Panc1 (cell line): ENCODE results near the gene RBM47.

Source experiments
- POLR2AphosphoS5 ChIP-seq: IDR thresholded peaks from 2 replicates; pipeline ENCODE4 v1.6.1; 2012; ENCODE audit warnings: mild to moderate bottlenecking, low read depth, low read length, moderate library complexity
- SIN3A ChIP-seq: IDR thresholded peaks from 2 replicates; pipeline ENCODE4 v1.6.1; 2012; ENCODE audit warnings: low read depth, mild to moderate bottlenecking, low read length, moderate library complexity, borderline replicate concordance; ENCODE audit not compliant: insufficient read depth
- TCF7L2 ChIP-seq: IDR thresholded peaks from 2 replicates; pipeline ENCODE4 v1.6.1; 2011; ENCODE audit warnings: mild to moderate bottlenecking, low read depth, low read length, inconsistent platforms
- TF ChIP-seq, protein P1 (sequence below): fragments of 450-650 bp; IDR thresholded peaks from 2 replicates; pipeline ENCODE4 v1.5.1; 2017; ENCODE audit warnings: mild to moderate bottlenecking
- TF ChIP-seq, protein P2 (sequence below), 2 experiments: IDR thresholded peaks; 2 replicates each; pipeline ENCODE4 v1.6.1; 2011 to 2012; ENCODE audit warnings: low read depth in 2 of 2, control low read depth in 1 of 2, low read length in 1 of 2, mild to moderate bottlenecking in 1 of 2, moderate library complexity in 1 of 2; ENCODE audit not compliant: insufficient read depth in 1 of 2

DNA sequence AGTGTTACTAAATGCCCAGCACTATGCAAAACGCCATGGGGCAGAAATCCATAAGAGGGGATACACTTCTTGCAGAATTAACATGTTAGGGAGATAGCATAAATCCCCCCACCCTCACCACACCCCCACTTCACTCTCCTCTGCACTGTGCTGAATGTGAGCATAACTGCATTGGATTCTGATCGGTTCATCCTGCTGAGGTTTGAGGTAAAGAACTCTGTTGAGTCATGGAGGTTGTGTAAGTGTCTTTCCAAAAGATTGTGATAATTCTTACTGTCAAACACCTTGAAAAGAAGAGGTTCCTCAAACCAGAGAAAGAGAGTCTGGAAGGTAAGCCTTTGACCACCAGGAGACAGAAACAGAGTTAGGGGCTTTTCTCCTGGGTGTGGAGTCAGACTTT is 43.6 kb downstream of the RBM47 start:
- TF ChIP-seq, protein P1, sequence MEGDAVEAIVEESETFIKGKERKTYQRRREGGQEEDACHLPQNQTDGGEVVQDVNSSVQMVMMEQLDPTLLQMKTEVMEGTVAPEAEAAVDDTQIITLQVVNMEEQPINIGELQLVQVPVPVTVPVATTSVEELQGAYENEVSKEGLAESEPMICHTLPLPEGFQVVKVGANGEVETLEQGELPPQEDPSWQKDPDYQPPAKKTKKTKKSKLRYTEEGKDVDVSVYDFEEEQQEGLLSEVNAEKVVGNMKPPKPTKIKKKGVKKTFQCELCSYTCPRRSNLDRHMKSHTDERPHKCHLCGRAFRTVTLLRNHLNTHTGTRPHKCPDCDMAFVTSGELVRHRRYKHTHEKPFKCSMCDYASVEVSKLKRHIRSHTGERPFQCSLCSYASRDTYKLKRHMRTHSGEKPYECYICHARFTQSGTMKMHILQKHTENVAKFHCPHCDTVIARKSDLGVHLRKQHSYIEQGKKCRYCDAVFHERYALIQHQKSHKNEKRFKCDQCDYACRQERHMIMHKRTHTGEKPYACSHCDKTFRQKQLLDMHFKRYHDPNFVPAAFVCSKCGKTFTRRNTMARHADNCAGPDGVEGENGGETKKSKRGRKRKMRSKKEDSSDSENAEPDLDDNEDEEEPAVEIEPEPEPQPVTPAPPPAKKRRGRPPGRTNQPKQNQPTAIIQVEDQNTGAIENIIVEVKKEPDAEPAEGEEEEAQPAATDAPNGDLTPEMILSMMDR: no peak
- TF ChIP-seq POLR2AphosphoS5 (no peak), TCF7L2 (no peak), SIN3A (no peak)
- TF ChIP-seq, protein P2, sequence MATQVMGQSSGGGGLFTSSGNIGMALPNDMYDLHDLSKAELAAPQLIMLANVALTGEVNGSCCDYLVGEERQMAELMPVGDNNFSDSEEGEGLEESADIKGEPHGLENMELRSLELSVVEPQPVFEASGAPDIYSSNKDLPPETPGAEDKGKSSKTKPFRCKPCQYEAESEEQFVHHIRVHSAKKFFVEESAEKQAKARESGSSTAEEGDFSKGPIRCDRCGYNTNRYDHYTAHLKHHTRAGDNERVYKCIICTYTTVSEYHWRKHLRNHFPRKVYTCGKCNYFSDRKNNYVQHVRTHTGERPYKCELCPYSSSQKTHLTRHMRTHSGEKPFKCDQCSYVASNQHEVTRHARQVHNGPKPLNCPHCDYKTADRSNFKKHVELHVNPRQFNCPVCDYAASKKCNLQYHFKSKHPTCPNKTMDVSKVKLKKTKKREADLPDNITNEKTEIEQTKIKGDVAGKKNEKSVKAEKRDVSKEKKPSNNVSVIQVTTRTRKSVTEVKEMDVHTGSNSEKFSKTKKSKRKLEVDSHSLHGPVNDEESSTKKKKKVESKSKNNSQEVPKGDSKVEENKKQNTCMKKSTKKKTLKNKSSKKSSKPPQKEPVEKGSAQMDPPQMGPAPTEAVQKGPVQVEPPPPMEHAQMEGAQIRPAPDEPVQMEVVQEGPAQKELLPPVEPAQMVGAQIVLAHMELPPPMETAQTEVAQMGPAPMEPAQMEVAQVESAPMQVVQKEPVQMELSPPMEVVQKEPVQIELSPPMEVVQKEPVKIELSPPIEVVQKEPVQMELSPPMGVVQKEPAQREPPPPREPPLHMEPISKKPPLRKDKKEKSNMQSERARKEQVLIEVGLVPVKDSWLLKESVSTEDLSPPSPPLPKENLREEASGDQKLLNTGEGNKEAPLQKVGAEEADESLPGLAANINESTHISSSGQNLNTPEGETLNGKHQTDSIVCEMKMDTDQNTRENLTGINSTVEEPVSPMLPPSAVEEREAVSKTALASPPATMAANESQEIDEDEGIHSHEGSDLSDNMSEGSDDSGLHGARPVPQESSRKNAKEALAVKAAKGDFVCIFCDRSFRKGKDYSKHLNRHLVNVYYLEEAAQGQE (IDR thresholded peaks at IDR 0.05; ENCODE audit: insufficient read depth in 1 of 2, low read depth in 2 of 2, low read length in 1 of 2): no peak
